GM21723 (cell line): Measurements from ENCODE around the gene PTPN21.
A peak's percentile ranks its signal among the peaks of the same experiment; 100 is the strongest.

Source experiments
- ATAC-seq: cut with Tn5 transposase; IDR thresholded peaks from one replicate; pipeline ENCODE4 v1.9.1; 2021; ENCODE audit warnings: mild to moderate bottlenecking, moderate library complexity; ENCODE audit not compliant: unreplicated experiment

Gene PTPN21

DNA sequence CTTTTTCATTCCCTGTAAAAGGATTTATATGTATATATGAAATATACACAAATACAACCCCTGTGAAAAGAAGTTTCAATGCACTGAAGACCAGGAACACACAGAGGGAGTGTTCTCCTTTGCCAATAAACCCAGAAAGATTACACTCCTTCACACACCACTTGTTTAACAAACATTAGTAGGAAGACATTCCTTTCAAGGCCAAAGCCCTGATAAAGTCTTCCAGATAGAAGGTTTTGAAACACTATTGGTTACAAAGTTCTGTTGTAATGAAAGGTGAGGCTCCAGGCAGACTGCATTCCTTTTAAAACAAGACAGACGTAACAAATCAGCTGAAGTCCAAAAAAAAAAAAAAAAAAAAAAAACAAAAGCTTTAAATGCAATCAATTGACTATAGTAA is 81.0 kb downstream of the PTPN21 start:
- no peak for ATAC-seq

DNA sequence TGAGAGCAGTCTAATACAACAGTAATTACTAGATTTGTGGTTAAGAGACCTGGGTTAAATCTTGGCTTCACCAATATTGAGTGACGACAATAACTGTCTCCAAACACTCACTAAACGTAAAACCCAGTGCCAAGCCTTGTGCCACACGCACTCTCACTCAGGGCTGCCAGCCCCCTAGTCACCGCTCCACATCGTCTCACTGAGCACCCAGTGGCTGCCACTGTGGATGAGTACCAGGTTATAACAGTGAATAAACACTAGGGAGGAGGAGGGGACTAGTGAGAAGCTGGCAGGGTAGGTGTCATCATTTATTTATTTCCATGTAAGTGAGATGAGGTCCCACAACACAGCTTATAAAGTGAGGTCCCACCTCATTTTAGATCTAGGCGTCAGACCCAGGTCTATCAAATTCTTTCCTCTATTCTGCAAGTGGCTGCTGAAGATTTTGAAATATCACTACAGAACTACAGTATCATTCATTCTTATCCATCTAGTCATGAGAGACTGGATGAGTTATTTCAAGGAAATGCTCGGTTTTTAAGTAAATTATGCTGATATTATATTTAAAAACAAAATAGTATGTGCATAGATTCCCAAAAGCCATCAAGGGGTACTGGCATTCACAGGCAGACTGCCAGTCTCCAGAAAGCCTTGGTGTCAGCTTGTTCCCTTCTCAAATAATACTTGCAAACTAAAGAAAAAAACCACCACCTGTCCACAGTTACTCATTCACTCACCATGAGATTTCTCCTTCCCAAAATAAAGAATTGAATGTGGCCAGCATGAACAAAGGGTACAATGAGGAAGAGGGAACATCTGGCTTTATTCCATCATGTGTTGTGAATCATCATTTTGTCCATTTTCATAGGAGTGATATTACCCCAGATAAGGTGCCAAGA is 84.0 kb downstream of the PTPN21 start:
- no peak for ATAC-seq

DNA sequence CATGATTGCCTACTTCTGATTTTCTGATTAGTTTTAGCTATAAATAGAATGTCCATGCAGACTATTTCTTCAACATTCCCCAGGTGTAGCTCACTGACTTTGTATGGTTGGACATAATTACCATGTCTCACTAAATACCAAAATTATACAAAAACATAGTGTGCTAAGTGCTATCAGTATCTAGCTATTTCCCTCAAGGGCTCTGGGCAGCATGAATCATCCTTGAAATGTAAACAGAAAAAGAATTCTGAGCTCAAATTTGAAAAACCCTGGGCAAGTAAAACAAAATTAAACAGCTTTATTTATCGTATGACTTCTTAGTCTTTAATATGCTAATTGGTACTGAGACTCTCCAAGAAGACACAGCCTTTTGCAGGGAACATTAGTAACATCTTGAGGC is 86.4 kb downstream of the PTPN21 start:
- ATAC-seq: no peak

DNA sequence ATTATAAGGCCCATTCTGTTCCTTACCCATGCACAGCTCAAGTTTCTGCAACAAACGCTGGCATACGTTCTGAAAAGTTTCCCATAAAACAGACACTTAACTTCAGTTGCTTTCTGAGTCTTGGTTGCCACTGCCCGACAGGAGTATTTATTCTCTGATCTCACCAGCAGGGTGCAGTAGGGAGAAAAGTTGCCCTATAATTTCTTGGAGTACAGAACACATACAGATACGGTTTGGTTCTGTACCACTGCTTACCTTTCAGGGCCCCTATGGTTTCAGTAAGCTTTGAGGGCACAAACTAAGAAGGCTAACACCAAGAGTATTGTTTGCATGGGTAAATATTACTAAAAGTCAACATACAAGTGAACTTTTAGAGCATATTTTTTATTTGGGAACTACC is 91.5 kb downstream of the PTPN21 start:
- ATAC-seq: peak; percentile 61

DNA sequence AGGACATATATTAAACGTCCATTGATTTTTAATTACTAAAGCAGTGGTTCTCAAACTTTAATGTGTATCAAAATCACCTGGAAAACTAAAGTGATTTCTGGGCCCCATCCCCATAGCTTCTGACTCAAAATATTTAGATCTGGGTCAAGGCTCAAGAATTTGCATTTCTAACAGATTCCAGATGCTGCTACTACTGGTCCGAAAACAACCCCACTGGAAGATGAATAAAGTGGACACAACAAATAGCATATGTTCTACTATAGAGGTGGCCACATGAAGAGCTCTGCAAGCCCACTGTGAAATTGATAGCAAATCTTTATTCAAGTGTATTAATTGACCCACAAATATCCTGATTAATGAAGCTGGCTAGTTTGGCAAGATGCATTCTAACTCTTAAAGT is 99.9 kb downstream of the PTPN21 start:
- no peak for ATAC-seq

DNA sequence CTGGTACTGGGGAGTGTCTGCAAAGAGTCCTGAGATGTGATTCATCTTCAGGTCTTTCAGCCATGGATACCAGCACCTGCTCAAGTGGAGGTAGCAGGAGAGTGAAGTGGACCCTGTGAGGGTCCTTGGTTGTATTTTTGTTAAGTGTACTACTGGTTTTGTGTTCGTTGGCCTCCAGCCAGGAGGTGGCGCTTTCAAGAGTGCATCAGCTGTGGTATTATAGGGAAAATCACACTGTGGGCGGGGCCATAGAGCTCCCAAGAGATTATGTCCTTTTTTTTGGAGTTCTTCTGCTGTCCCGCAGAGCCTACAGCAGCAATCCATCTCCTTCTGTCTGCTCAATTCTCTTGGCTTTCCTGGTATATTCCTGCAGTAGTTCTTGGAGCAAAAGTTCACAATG is 102.6 kb downstream of the PTPN21 start:
- no peak for ATAC-seq

DNA sequence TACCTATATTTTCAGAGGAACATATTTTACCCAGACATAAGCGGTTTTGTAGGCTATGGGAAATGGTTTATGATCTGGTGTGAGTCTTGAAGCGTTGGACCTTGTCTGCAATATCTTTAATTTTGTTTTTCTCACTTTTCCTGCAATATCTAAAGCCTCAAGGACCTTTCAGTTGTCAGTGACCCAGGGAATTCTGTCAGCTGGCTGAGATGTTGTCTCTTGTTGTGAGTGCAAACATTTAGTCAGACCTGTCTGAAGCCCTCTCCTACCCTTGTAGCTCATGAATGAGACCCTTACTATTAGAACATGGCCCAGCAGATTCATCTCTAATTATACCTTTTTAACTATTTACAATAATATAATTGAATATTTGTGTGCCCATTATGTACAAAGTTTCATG is 115.7 kb downstream of the PTPN21 start:
- no peak for ATAC-seq

DNA sequence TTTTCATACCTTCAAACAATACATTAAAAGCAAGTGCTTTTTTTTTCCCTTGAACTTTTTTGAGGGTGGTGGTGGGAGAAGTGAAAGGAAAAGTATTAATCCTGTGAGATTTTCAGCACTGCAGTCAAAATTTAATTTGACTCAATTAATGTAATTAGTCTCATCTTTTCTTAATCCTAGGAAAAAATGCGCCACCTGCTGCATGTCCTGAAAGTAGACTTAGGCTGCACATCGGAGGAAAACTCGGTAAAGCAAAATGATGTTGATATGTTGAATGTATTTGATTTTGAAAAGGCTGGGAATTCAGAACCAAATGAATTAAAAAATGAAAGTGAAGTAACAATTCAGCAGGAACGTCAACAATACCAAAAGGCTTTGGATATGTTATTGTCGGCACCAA is 117.1 kb downstream of the PTPN21 start:
- no peak for ATAC-seq

DNA sequence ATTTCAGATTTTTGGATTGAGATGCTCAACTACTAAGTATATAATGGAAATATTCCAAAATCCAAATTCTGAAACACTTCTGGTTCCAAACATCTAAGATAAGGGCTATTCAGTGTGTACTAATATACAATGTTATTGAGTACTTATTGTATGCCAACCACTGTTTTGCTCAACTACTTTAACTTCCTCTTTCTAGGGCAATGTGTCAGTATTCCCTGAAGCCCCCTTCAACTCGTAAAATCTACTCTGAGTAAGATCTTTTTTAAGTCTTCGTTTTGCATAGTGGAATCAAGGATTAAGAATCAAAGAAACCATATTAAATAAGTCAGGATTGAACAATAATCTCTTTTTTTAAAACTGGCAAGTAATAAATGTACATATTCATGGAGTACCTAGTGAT is 123.8 kb downstream of the PTPN21 start:
- no peak for ATAC-seq

DNA sequence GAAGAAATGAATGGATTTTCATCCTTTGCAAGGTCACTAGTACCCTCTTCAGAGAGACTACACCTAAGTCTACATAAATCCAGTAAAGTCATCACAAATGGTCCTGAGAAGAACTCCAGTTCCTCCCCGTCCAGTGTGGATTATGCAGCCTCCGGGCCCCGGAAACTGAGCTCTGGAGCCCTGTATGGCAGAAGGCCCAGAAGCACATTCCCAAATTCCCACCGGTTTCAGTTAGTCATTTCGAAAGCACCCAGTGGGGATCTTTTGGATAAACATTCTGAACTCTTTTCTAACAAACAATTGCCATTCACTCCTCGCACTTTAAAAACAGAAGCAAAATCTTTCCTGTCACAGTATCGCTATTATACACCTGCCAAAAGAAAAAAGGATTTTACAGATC is 128.5 kb downstream of the PTPN21 start:
- ATAC-seq: no peak

DNA sequence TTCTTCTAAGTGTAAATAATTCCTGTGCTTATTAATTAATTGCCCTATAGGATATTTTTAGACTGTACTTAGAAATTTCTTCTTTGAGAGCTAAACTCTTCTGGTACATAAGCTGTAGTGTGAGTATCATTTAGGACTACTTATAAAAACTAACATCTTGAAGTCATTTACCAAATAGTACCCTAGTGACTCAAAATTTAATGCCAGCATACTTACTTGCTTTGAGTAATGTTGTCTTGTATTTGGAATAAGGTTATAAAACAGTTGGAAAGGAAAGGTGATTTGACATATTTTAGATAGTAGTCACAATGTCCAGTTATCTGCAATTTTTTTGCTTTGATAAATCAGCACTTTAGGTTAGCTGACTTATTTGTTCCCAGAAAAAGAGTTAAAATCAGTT is 130.2 kb downstream of the PTPN21 start:
- no peak for ATAC-seq

DNA sequence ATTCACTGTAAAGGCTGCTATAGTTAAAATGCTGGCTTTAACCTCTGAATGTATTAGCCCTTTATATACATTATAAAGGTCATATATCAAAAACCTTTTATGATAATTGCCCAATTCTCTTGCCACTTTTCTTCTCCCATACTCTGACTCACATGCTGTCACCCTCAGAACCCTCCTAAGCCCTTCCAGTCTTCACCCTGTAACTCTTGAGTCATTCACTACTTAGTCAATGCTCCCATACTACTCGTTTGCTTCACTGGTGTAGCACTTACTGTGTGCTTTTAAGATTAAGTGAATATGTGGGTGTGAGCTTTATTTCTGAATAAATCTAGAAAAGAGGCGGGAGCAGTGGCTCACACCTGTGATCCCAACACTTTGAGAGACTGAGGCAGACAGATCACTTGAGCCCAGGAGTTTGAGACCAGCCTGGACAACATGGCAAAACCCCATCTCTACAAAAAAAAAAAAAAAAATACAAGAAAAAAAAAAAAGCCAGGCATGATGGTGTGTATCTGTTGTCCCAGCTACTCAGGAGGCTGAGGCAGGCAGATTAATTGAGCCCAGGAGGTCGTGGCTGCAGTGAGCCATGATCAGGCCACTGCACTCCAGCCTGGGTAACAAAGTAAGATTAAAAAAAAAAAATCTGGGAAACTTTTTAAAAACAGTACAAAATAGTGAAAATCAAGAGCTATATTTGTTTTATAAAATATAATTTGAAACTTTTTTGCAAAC is 131.7 kb downstream of the PTPN21 start:
- ATAC-seq: no peak

DNA sequence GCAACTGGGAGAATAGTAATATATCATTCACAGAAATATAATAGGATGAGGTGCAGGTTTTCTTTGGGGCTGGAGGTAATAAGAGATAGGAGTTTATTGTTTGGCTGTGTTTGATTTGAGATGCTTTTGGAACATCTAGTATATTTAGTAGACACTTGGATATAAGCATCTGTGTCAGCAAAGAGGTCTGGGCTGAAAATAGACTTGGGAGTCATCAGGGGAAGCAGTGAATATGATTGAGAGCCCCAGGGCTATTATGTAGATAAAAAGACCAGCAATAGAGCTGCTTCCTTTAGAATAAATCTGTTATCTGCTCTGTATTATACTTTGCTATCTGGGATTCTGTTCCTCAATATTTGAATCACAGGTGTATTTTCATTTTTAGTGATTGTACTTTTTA is 132.8 kb downstream of the PTPN21 start:
- no peak for ATAC-seq

DNA sequence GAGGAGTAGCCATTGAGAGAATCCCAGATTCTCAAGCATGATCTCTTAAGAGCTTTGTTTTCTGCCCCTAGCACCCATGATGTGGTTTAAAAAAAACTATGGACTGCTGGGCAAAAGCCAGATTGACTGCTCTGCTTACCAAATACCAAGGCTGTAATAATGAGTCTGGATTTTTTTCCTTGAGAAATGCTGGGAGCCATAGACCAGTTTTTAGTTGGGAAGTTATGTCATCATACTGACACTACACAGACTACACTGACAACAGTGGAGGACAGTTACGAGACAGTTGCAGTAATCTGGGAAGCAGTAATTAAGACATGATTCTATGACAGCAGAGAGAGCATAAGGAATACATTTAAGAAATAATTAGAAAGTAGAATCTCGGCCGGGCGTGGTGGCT is 133.5 kb downstream of the PTPN21 start:
- no peak for ATAC-seq

DNA sequence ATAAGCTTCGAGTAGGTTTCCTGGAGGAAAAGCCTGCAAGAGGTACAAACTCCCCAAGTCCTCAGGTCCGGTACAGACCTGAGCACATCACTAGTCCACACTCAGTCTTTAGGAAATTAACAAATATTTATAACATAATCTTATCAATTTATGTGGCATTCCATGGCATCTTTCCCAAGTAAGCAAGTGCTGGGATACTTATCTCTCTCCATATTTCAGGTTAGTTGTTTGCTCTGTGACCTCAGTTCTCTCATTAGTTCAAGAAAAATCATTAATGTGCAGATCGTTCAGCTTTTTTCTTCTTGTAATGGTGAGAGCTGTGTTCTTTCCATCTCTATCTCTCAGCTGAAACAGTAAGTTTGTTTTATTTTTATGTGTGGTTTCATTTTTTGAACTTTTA is 134.6 kb downstream of the PTPN21 start:
- no peak for ATAC-seq

DNA sequence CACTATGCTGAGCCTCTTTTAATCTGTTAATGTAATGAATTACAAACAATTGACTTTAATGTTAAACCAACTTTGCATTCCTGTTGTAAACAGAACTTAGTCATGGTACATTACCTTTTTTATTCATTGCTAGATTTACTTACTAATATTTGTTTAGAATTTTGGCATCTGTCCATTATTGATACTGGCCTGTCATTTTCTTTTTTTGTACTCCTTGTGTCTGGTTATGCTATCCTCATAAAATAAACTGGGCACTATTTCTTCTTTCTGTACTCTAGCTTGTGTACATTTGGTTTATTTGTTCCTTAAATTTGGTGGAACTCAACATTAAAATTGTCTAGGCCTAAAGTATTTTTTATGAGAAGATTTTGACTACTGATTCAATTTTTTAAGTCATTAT is 137.2 kb downstream of the PTPN21 start:
- no peak for ATAC-seq
